PC-9 (cell line): ENCODE results near the gene VAV2.

ENCODE experiments used
- CTCF ChIP-seq: fragments of 200-600 bp; sonication (generic); conservative IDR thresholded peaks from 2 replicates; pipeline ENCODE4 v1.6.1; 2017; ENCODE audit warnings: mixed run types, antibody characterized with exemption, mild to moderate bottlenecking, moderate library complexity
- EZH2 ChIP-seq: fragments of 200-600 bp; sonication (generic); IDR thresholded peaks from 2 replicates; pipeline ENCODE4 v1.8.0; 2017; ENCODE audit warnings: antibody characterized with exemption, low read depth

- TF ChIP-seq EZH2 (no peak), CTCF (no peak)
Observed at GRCh38 chr9:133995012-133995896, 3.1 kb upstream of the VAV2 start.
